KG1 (cell line): ENCODE measurements around the gene ETAA1.

Experiments used
- DNase-seq: peaks from one replicate; lab custom pipeline; 2025; lab: John Stamatoyannopoulos, UW

The ETAA1 gene

DNA sequence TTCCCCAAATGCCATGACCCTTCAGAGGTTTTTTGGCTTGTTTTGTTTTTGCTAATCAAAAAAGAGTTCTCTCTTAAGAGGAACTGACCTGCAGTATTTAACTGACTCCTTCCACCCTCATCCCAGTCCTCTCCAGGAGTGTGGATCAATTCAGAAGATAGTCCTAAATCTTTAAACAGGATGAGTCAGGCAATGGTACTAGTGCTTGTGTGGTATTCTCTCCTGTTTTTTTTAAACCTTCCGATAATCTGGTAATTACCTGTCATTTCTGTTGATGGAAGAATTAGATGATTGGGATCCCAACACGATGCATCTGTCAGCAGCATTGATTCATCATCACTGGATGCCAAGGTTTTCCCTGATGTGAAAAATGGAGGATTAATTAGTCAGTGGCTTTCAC is 41.2 kb downstream of the ETAA1 start:
- DNase-seq = no peak

DNA sequence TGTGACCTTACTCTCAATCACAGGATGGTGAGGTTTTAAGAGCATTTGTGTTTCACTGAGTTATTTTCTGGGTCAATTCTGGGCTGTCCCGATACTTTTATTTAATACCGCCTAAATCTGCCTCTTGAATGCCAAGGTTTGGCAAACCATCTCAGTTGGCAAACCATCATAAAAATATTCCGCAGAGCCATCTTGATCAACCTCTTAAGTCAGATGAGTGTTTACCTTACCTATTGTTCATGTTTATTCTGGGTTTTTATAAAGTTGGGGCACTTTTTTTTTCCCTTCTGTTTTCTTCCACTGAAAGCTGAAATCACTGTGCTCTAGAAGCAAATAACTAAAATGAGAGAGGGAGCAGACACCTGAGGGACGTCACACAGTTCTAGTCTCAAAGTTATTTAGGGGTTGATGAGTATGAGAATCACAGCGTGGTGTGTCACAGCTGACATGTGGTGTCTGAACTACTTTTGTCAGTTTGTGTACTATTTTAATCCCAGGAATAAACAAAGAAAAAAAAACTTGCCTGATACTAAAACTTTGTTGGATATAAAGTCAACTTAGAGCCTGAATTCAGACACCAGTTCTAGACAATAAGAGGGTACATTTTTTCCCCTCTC is 48.6 kb downstream of the ETAA1 start:
- DNase-seq = no peak

DNA sequence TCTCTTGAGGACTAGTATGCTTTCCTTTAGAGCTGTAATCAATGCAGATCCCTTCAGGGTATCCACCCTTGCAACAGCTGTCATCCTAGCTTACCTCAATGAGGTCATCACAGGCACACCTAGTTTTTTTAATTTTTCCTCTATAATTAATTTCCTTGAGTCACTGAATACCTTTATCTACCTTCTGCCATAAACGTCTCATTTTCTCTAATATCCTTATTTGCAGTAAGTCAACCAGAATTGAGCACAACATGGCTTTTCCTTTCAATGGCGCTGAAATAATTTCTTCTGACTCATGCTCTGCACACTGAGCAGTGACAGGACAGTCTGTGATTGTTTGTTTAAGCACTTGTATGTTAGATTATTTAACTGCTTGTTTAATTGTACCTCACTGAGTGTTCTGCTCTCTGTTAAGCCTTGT is 49.4 kb downstream of the ETAA1 start:
- no peak for DNase-seq

- DNase-seq = no peak
Observed at GRCh38 chr2:67448648-67449047, 51.5 kb downstream of the ETAA1 start.

GRCh38 chr2:67451086-67451832 is 54.1 kb downstream of the ETAA1 start:
- no peak for DNase-seq

- no peak for DNase-seq
Observed at GRCh38 chr2:67453310-67453709, 56.2 kb downstream of the ETAA1 start.

DNA sequence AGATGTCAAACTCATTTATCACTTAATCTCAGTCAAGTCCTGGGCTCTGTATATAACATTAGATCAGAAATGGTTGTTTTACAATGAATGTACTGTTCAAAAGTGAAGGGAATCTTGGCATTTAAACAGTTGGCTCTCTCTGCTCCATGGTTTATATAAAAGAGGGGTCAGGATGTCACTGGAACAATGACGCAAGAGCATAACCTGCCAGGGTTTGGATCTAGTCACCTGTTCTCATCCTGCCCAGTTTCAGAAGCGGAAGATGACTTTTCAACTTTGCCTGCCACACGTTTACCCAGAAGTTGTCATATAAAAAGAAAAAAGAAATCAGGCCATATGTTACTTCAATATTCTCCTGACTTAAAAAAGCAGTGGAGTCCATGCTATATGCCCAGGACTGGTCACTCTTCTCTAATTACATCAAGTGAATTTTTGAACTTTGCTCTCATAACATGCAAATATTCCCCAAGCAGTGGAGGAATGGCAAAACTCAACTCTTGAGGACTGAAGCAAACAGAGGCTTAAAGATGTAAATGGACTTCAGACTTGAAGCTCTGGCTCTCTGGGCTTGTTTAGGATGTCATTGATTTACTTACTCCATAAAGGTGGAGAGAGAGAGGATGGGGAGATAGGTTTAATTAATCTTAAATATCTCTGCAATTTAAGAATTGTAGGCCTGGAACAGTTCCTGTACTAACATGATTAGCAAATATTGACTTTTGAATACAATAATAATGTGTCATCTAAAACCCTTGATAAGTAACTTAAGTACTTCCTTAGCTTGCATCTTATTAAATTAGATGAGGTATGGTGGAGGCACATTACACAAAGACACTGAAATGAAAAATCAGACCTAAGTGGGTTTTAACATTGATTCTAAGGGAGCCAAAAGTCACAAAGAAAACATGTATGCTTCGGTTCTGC is 58.3 kb downstream of the ETAA1 start:
- no peak for DNase-seq

DNA sequence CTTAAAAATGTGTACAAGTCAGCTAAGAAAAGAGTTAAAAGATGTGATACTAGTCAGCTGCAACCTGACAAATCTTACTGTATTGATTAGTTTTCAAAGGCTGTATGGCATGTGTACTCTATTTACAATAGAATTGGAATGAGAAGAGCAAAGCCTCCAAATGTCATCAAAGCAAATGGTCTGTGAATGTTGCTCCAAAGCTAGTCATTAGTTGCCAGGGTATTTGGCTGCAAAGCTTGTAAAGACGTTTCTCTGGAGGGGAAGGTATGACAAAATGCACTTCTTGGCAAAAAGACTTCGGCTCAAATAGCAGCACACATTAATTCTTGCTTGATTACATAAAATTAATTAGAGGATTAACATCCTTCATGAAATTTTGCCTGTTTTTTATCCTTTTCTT is 59.3 kb downstream of the ETAA1 start:
- DNase-seq = no peak

GRCh38 chr2:67457699-67458098 is 60.6 kb downstream of the ETAA1 start:
- no peak for DNase-seq

GRCh38 chr2:67459761-67460160 is 62.6 kb downstream of the ETAA1 start:
- no peak for DNase-seq
